ENCODE measurements around the gene CDC42BPB.
"Not testable (repeated sequence)": the region's sequence is repeated elsewhere in the genome, so short reads cannot be mapped to it uniquely, and the experiment has no call there.

Gene CDC42BPB

DNA sequence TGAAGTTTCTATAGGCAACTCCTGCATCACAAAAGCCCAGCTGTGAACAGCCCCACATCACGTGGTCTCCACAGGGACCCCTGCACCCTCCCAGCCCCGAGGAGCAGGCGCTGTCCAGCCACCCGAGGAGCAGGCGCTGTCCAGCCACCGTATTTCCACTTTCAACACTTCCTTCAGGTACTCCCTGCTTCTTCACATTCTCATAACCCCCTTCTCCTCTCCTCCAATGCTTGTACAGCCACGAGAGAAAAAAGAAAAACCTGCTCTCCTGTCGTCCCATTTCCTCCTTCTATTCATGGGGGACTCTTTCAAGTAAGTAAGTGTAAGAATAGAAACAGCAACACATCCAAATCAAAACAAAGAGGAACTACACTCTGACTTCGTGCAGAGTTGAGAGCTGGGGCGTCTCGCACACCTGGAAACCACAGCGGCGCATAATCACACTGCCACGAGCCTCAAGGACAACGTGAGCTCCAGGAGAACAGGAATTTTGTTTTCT is 11.9 kb downstream of the CDC42BPB start:
- no peak for DNase-seq

DNA sequence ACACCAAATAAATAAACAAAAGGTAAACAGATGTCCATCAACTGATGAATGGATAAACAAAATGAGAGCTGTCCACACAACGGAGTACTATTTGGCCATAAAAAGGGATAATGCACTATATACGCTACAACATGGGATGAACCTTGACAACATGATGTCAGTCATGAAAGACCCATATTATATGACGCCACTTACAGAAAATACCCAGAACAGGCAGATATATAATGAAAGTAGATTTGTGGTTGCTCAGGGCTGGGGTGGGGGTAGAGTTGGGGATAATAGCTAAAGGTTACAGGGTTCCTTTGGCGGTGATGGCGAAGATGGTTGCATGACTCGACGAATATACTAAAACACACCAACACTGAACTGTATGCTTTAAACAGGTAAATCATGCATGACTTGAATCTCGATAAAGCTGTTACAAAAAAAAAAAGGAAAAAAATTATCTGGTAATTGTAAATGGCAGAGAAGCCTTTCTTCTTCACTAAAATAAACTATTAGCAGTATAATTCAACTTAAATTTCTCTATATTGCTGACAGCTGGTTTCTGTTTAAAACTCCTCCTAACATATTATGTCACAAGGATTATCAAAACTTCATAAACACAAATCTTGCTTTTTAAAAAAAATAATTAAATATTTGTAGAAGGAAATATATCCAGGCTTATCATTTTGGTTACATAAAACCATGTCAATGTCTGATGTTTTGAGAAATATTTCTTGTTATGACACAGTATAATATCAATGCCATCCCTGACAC is 13.9 kb downstream of the CDC42BPB start:
- DNase-seq, result no peak

DNA sequence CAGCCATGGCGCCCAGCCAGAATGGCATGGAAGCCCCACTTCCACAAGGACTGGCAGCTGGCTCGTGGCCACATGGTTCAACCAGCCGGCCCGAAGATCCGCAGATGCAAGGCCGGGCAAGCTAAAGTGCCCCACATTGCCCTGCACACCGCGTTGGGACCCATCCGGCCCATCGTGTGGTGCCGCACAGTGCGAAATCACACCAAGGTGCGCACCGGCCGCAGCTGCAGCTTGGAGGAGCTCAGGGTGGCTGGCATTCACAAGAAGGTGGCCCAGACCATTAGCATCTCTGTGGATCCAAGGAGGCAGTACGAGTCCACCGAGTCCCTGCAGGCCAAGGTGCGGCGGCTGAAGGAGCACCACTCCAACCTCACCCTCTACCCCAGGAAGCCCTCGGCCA is 15.9 kb downstream of the CDC42BPB start:
- DNase-seq, result no peak

DNA sequence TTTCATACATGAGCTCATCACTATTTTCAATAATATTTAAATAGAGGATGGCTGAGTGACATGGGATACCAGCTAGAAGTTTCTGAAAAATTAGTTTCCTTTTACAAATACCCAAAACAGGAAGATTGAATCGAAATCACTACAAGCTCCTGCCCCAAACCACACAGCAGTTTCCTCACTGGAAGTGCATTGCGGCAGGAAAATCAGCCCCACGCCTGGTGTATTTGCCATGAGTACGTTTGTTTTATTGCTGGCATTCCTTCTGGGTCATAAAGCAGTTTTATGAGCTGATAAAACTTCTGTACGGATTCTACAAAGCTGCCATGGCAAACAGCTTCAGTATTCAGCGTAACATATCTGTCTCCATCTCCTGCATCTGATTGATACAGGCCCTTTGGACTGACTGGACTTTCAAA is 23.7 kb downstream of the CDC42BPB start:
- DNase-seq, result no peak

DNA sequence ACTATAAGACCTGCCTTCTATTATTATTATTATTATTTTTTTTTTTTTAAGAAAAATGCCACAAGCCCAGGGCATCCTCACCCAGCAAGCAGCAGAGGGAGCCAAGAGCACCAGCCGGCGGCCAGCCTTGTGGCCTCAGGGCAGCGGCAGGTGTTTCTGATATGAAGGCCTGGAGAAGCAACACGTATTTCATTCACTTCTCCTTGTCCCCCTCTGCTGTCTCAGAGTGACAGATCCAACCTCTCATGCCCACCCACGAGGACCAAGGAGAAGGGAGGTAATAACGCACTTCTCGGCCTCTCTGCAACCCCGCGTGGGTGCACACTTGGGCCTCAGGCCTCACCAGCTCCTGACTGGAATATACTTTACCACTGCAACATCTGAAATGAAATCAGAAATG is 25.4 kb downstream of the CDC42BPB start:
- no peak for DNase-seq

DNA sequence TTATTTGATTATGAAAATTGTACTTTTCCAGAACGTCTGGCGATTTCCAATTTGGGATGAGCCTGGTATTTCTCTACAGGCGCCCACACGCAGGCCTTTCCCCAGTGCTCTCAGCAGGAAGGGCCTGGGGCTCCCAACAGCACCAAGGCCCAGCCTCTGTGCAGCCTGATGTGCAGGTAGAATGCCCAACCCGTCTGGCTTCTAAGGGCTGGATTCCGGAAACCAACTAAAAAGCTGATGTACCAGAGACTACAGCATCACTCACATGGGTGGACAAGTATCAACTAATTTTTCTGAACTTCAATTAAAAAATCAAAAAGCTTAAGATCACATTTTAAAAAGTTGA is 25.8 kb downstream of the CDC42BPB start:
- DNase-seq, result no peak

DNA sequence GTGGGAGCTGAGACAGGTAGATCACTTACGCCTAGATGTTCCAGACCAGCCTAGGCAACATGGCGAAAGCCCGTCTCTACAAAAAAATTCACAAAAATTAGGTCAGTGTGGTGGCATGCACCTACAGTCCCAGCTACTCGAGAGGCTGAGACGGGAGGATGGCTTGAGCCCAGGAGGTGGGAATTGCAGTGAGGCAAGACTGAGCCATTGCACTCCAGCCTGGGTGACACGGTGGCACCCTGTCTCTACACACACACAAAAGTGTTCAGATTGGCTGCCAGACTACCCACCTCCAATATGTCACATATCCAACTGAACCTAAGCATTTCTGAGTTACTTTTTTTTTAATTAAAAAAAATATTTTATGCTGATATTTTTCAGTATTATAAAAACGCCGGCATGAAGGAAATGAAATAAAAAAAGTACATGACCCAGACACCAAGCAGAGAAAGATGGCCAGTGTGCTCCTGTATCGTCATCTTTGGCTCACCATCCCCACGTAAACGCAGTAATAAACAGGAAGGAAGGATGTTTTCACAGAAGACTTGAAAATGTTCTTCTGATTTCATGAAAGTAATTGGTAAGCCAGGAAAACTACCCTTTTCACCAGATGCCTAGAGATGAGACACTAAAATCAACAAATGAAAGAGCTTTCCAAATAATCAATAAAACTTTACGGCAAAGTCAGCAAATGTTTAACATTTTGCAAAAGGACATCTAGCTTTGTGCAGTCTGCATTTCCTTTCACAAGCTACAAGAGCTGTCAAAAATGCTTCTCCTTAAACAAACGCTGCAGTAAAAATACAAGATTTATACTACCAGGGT is 26.4 kb downstream of the CDC42BPB start:
- no peak for DNase-seq

DNA sequence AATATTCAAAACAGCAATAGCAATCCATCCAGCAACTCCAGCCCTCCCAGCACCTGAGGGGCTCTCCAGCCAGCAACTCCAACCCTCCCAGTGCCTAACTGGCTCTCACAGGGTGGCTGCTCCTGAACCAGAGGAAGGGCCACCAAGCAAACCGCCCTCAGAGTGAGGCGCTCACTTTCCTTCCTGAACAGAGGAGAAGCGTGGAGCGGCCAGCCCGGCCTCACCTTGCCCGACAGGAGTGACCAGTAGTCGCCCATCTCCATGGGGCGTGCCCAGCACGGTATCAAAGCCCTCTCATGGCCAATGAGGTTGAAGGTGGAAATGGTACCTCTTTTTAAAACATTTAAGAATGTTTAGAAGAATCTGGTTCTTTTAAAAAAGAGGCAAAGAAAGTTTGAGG is 27.4 kb downstream of the CDC42BPB start:
- no peak for DNase-seq

DNA sequence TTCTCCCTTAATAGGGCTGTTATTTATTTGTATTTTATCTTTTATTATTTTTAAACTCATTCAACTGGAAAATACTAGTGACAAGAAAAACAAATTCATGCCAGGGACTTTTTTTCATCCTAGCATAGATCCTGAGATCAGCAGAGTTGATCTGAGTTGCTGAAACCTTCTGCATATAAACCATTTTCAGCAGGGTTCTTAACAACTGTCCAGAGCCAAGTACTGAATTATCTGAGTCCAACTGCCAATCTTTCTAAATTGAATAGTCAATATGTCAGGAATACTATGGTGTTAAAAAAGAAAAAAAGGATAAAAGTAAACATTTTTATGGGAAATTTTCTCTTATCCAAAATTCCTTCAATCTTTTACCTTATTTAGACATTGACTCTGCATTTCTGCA is 28.6 kb downstream of the CDC42BPB start:
- no peak for DNase-seq

DNA sequence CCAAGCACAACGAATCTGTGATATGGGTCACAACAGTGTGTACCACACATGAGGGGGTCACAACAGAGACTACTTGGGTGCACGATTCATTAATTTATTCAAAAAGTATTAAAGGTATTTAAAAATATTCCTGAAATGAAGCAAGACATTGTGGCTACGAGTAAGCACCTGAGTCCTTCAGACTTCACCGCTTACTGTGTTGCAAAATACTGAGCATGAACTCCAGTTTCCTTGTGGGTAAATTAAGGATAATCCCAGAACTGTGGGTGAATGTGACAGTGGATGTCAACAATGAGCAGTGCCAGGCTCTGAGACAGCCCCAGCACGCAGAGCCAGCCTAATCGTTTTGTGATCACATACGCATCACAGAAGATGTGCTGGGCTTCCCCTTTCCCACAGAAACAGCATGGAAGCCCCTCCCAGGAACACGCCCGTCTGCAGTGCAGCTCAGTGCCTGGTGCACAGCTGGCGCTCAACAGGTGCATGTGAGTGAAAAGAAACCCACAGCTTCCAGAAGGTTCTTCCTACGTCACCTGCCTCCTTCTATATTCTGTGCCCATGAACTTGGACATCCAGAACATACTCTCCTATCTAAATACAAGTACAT is 29.1 kb downstream of the CDC42BPB start:
- no peak for DNase-seq

DNA sequence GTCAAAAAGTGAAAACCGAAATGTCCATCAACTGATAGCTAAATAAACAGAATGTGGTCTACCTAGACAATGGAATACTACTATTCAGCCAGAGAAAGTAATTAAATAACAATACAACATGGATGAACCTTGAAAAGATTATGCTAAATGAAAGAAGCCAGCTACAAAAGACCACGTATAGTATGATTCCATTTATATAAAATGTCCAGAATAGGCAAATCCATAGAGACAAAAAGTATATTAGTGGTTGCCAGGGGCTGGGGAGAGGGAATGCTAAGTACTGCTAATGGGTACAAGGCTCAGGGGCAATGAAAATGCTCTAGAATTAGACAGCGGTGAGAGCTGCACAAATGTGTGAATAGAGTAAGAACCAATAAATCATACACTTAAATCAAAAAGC is 29.9 kb downstream of the CDC42BPB start:
- DNase-seq, result no peak

DNA sequence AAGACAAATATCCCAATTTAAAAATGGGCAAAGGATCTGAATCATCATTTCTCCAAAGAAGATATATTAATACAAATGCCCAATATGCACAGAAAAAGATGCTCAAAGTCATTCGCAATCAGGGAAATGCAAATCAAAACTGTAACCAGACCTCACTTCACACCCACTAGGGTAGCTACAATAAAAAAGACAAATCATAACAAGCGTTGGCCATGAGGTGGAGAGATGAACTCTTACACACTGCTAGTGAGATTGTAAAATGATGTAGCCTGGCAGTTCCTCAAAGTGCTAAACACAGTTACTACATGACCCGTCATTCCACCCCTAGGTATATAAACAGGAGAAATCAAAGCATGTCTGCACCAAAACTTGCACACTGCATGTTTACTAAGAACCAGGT is 30.4 kb downstream of the CDC42BPB start:
- DNase-seq, result no peak

DNA sequence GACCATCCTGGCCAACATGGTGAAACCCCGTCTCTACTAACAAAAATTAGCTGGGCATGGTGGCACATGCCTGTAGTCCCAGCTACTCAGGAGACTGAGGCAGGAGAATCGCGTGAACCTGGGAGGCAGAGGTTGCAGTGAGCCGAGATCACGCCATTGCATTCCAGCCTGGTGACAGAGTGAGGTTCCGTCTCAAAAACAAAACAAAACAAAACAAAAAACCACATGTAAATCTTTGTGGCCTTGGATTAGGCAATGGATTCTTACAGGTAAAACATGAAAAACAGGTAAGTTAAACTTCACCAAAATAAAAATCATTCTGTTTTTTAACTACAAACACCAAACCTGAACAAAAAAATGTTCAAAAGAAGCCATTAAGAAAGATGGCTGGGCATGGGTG is 31.2 kb downstream of the CDC42BPB start:
- not testable (repeated sequence) for DNase-seq

DNA sequence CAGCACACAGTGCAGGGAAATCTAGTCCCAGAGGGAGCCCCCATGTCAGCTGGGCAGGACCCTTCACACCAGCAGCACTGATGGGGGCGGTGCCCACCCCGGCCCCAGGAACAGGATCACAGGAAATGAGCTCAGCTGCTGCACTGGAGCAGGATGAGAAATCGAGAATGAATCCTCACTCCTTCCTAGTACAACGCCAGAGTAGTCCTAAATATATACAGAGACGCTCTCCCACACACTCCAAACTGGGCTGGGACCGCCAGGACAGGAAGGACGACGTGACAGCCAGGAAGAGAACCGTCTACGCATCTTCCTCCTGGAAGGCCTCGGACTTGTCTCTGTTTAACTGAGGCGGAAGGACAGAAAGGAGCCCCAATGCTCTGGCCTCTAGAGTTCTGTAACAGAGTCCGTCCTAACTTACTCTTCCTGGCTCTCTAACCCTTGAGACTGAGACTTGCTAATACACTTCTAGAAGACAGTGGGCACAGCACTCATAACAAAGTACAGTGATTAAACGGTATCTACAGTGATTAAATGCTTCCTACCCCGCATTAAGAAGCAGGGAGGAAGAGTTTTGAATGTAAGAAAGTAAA is 33.4 kb downstream of the CDC42BPB start:
- no peak for DNase-seq

DNA sequence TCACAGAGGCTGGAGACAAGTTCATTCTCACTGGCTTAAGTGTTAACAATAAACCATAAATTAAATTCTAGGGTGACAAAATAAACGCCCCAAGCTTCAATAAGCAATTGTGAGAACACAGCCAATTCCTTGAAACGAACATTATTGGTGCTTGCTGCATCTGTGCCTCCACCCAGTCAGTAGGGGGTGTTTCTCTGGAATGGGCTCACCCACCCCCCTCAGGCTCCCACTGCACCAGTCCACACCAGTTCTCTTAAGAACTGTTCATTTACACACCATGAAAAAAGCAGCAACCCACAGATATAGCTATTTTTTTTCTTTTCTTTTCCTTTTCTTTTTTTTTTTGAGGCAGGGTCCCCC is 34.7 kb downstream of the CDC42BPB start:
- no peak for DNase-seq

DNA sequence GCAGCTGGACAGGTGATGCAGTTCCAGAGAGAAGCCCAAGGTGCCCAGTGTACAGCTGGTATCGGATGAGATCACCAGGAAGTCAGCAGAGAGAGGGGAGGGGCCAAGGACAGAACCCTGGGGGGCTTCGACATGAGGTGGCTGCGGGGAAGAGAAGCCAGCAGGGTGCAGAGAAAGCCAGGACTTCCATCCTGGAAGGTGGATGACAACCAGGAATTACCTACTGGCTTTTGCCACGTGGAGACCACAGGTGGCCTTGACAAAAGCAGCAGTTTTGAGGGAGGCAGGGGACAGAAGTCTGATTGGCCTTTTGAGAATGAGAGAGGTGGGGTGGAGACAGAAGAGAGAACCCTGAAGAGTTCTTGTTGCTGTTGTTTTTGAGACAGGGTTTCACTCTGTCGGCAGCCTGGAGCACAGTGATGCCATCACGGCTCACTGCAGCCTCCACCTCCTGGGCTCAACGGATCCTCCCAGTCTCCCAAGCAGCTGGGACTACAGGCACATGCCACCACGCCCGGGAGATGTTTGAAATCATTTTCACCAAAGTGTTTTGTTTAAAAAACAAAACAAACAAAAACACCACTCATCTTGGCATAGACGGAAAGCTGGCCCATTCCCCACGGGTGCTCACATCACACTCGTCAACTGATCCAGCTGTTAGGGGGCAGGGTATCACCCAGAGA is 35.2 kb downstream of the CDC42BPB start:
- no peak for DNase-seq

DNA sequence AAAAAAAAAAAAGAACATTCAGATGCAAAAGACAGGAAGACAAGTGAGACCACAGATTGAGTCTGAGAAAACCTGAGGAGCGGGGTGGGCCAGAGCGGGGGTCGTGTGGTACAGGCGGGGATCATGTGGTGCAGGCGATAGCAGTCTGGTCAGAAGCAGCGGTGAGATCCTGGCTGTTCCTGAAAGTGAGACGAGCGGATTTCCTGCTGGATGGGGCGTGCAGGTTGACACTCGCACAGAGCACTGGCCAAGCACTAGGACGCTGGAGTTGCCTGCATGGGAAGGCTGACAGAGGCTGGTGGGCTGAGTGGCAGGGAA is 35.7 kb downstream of the CDC42BPB start:
- no peak for DNase-seq

DNA sequence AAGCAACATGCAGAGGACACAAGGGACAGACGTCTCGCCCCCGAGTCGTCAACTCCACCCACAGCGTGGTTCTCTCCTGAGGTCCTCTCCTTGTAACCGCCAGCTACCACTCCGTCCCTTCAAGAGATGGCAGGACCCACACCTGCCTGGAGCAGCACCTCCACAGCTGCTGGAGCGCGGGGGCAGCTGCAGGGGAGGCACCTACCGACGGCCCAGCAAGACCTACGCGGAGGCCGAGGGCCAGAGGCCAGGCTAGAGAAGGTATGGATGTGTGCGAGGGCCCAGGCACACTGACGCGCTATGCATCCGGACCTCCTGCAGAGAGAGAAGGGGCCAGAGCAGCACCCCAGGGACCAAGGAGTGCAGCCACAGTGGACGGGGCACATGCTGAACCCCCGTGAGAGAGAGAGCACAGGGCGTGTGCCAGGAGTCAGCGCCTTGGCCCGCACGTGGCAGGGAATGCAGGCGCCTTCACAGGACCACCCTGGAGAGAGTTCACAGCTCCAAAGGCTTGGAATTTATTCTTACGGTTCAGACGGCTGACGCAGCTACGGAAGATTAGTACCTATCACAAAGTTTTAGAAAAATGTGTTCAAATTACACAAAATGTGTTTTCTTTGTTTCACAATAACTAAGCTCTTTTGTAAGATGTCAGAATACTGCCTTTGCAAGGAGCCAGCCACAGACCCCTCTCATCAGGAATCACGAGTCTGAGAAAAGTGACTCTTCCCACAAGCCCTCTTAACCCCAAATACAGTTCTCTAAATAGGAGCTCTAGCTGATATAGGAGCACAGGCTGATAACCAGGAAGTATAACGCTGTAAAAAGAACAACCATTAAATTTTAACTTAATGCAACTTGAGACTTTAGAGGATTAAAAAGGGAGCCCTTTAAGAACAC is 36.8 kb downstream of the CDC42BPB start:
- DNase-seq, result no peak

DNA sequence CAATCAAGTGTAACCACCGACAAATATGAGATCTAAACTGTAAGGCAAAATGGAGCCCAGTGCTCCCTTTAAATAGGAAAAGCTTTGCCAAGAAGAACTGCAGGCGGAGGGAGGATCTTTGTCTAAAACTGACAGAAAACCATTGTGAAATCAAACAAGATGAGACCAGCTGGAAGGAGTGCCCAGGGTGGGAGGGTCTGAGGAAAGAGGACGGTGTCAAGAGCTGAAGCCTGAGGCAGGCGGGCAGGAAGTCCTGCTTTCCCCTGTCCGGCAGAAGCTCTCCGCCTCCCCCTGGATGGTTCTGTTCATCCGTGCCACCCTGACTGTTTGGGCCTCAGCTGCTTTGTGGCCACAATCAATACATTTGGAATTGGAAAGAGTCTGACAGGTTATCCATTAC is 37.5 kb downstream of the CDC42BPB start:
- no peak for DNase-seq

DNA sequence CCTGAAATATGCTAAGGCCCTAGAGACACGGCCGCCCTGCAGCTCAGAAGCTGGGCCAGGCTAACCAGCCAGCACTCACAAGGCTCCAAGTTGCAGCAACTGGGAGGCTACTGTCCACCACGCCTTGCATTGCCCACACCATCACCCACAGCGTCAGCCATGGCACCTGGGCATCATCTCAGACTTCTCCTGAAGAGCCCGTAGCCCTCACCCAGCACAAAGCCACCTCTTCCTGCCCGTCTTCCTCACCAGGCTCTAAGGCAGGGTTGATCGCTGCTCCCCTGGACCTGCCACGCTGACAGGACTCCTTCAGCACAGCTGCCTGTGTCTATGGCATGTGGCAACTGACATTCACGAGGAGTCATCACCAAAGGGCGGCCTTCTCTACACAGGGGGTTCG is 38.1 kb downstream of the CDC42BPB start:
- no peak for DNase-seq

DNA sequence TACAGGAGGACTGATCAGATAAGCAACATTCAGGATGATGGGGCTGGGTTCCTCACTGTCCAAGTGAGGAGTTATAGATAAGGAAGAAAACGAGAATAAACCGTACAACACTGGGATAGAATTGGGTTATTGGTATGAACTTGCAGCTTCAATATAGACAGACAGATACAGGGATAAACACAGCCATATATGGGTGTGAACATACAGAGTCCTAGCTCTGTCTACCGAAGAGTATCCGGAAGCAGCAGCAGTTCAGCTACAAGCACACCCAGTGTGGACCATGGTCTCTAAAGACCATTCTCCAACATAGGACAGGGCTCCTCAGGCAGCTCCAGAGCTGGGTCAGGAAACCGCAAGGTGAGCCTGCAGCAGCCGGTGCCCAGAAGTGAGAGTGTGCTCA is 40.8 kb downstream of the CDC42BPB start:
- no peak for DNase-seq

DNA sequence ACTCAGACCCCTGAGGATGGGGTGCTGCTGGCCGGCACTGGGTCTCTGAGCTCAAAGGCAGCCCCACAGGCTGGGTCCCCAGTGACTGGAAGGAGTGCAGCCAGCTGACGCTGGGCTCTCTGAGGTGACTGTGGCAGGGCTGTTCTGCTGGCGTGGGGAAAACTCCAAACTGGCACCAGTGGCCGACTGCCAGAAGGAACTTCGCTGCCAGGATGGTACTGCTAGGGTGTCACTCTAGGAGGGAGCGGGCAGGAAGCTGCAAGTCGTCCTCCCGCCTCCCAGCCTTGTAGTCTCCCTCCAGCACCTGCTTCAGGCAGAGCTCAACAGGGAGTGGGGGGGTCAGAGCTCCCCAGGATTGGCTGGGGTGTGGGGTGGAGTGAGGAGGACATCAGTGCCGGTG is 41.3 kb downstream of the CDC42BPB start:
- no peak for DNase-seq

Measured in stimulated activated CD4-positive, alpha-beta T cell treated with anti-CD3 and anti-CD28 coated beads, Interleukin-4, amount 100 ng/mL, for 24 hours (primary cell).